Measurements from ENCODE around the gene GCNA.

DNA sequence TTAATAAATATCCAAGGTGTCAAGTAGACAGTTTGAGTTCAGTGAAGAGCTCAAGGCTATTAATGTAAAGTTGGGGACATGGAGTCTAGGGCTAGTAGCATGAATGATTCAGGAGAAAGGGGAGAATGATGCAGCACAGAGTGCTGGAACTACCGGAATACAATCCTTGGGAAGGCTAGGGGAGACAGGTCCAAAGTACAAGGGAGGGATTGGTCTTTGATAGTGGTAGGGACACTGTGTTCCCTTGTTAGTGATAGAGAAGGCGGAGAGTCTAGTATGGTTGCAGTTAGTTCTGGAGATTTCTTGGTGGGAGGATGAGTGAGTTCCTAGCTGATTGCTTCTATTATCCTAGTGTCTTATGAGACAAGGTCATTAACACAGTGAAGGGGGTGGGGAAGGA, 8.7 kb downstream of the GCNA start:
- TF ChIP-seq CTCF (IDR thresholded peaks at IDR 0.05 in 2 of 3, conservative IDR thresholded peaks at IDR 0.05 in 1 of 3; ENCODE audit: control insufficient read depth in 2 of 3, extremely low read depth in 1 of 3, insufficient read depth in 1 of 3, low read depth in 3 of 3, low read length in 3 of 3) (no peak), ZBTB40 (IDR thresholded peaks at IDR 0.05; ENCODE audit: borderline replicate concordance) (no peak), SMARCA5 (IDR thresholded peaks at IDR 0.05) (no peak), NFXL1 (IDR thresholded peaks at IDR 0.05; ENCODE audit: borderline replicate concordance) (no peak), EZH2 (IDR thresholded peaks at IDR 0.05; ENCODE audit: borderline replicate concordance, control insufficient read depth, low read depth, low read length) (no peak), ZNF207 (IDR thresholded peaks at IDR 0.05; ENCODE audit: borderline replicate concordance) (no peak), CEBPB (IDR thresholded peaks at IDR 0.05; ENCODE audit: borderline replicate concordance in 1 of 2, low read depth in 2 of 2, low read length in 2 of 2) (no peak), TAF1 (IDR thresholded peaks at IDR 0.05; ENCODE audit: borderline replicate concordance, low read depth, low read length) (no peak), JUND (IDR thresholded peaks at IDR 0.05; ENCODE audit: low read depth, low read length) (no peak), TCF7 (IDR thresholded peaks at IDR 0.05; ENCODE audit: borderline replicate concordance) (no peak)
- TF ChIP-seq, protein P1, sequence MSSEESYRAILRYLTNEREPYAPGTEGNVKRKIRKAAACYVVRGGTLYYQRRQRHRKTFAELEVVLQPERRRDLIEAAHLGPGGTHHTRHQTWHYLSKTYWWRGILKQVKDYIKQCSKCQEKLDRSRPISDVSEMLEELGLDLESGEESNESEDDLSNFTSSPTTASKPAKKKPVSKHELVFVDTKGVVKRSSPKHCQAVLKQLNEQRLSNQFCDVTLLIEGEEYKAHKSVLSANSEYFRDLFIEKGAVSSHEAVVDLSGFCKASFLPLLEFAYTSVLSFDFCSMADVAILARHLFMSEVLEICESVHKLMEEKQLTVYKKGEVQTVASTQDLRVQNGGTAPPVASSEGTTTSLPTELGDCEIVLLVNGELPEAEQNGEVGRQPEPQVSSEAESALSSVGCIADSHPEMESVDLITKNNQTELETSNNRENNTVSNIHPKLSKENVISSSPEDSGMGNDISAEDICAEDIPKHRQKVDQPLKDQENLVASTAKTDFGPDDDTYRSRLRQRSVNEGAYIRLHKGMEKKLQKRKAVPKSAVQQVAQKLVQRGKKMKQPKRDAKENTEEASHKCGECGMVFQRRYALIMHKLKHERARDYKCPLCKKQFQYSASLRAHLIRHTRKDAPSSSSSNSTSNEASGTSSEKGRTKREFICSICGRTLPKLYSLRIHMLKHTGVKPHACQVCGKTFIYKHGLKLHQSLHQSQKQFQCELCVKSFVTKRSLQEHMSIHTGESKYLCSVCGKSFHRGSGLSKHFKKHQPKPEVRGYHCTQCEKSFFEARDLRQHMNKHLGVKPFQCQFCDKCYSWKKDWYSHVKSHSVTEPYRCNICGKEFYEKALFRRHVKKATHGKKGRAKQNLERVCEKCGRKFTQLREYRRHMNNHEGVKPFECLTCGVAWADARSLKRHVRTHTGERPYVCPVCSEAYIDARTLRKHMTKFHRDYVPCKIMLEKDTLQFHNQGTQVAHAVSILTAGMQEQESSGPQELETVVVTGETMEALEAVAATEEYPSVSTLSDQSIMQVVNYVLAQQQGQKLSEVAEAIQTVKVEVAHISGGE (CRISPR knock-in tag; IDR thresholded peaks at IDR 0.05): no peak
